Measurements from ENCODE around the gene OSBP2.
A peak's percentile ranks its signal among the peaks of the same experiment; 100 is the strongest.

Gene OSBP2

DNA sequence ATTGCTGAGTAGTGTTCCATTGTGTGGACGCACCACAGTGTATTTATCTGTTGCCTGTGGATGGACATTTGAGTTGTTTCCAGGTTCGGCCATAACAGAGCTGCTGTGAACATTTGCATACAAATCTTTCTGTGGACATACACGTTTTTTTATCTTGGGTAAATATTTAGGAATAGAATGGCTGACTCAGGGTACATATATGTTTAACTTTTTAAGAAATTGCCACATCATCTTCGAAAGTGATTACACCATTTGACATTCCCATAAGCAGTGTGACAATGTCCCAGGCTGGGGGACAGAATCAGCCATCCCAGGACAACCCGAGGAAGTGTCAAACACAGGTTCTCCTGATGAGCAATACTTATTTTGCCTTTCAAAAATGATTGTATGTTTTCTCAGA lies 87.9 kb downstream of the OSBP2 start:
- TF ChIP-seq, protein P1, sequence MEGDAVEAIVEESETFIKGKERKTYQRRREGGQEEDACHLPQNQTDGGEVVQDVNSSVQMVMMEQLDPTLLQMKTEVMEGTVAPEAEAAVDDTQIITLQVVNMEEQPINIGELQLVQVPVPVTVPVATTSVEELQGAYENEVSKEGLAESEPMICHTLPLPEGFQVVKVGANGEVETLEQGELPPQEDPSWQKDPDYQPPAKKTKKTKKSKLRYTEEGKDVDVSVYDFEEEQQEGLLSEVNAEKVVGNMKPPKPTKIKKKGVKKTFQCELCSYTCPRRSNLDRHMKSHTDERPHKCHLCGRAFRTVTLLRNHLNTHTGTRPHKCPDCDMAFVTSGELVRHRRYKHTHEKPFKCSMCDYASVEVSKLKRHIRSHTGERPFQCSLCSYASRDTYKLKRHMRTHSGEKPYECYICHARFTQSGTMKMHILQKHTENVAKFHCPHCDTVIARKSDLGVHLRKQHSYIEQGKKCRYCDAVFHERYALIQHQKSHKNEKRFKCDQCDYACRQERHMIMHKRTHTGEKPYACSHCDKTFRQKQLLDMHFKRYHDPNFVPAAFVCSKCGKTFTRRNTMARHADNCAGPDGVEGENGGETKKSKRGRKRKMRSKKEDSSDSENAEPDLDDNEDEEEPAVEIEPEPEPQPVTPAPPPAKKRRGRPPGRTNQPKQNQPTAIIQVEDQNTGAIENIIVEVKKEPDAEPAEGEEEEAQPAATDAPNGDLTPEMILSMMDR (IDR thresholded peaks at IDR 0.05; ENCODE audit: insufficient read depth, low read depth, low read length, missing control alignments): no peak
- H3K4me3 ChIP-seq (ENCODE audit: low read length): no peak overlapping the region
- DNase-seq (ENCODE audit: low read depth): peak; percentile 12

DNA sequence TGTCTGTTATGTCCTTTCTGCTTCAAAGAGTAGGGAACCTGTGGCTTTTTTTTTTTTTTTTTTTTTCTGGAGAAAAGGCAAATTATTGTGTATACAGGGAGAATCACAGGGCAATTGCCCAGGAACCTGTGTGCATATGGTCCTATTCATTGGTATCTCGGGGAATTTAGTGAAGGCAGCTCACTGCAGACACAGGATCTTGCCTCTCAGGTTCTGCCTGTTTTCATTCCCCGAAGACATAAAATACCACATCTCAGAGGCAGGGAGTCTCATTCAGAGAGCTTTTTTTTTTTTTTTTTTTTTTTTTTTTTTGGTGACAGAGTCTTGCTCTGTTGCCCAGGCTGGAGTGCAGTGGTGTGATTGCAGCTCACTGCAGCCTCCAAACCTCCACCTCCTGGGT lies 88.3 kb downstream of the OSBP2 start:
- H3K4me3 ChIP-seq (ENCODE audit: low read length): no peak overlapping the region
- TF ChIP-seq, protein P1 (IDR thresholded peaks at IDR 0.05; ENCODE audit: insufficient read depth, low read depth, low read length, missing control alignments): no peak
- DNase-seq (ENCODE audit: low read depth): peak; percentile 66

DNA sequence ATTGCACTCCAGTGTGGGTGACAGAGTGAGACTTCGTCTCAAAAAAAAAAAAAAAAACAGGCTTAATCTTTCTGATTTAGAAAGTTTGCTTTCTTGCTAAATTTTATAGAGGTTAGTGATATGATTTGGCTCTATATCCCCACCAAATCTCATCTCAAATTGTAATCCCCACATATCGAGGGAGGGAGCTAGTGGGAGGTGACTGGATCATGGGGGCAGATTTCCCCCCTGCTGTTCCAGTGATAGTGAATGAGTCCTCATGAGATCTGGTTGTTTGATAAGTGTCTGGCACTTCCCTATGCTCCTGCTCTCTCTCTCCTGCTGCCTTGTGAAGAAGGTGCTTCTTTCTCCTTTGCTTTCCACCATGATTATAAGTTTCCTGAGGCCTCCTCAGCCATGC lies 90.9 kb downstream of the OSBP2 start:
- no peak overlapping the region for H3K4me3 ChIP-seq (ENCODE audit: low read length)
- DNase-seq (ENCODE audit: low read depth): no peak
- TF ChIP-seq, protein P1 (IDR thresholded peaks at IDR 0.05; ENCODE audit: insufficient read depth, low read depth, low read length, missing control alignments): no peak

DNA sequence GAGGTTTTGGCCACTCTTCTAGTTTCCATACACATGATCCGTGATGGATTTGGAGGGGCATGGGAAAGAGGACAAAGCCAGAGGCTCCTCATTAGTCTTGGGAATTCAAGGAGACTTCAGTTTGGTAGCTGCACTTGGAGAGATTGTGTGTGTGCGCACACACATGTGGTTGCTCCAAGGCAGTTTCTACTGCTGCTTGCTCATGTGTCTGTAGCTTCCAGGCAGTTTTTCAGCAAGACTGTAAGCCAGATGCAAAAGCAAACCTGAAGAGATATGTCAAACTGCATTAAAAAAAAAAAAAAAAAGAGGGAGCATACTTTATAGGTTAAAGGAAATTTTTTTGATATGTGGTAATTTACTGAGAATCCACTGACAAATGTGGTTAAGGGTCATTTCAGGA lies 95.7 kb downstream of the OSBP2 start:
- DNase-seq (ENCODE audit: low read depth): no peak
- TF ChIP-seq, protein P1 (IDR thresholded peaks at IDR 0.05; ENCODE audit: insufficient read depth, low read depth, low read length, missing control alignments): no peak
- H3K4me3 ChIP-seq (ENCODE audit: low read length): no peak overlapping the region

DNA sequence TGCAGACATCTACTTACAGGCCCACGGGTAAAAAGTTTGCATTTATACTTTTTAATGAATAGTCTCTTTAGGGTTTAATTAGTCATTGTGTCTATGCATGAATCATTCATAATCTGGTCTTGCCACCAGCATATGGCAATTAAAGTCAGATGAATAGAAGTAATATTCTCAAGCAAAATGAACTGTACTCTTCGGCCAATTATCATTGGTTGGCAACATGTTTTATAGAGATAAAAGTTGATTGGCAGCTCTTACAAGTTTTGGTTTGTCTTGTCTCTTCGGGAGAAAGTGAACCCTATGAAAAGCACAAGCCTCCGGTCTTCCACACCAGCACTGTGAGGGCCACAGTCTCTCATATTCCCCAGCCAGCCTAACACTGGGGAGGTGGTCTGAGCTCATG lies 97.8 kb downstream of the OSBP2 start:
- H3K4me3 ChIP-seq (ENCODE audit: low read length): no peak overlapping the region
- DNase-seq (ENCODE audit: low read depth): no peak
- TF ChIP-seq, protein P1 (IDR thresholded peaks at IDR 0.05; ENCODE audit: insufficient read depth, low read depth, low read length, missing control alignments): no peak

DNA sequence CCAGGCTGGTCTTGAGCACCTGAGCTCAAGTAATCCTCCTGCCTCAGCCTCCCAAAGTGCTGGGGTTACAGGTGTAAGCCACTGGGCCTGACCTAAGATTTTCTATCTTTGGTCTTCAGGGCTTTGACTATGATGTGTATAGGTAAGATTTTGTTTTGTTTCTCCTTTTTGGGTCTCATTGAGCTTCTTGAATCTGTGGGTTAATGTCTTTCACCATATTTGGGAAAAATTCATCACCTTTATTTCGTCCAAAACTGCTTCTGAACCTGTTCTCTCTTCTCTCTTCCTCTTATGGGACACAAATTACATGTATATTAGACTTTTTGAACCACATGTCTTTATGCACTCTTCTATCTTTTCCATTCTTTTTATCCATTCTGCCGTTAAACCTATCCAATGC lies 100.4 kb downstream of the OSBP2 start:
- no peak for DNase-seq (ENCODE audit: low read depth)
- TF ChIP-seq, protein P1 (IDR thresholded peaks at IDR 0.05; ENCODE audit: insufficient read depth, low read depth, low read length, missing control alignments): no peak
- H3K4me3 ChIP-seq (ENCODE audit: low read length): no peak overlapping the region

DNA sequence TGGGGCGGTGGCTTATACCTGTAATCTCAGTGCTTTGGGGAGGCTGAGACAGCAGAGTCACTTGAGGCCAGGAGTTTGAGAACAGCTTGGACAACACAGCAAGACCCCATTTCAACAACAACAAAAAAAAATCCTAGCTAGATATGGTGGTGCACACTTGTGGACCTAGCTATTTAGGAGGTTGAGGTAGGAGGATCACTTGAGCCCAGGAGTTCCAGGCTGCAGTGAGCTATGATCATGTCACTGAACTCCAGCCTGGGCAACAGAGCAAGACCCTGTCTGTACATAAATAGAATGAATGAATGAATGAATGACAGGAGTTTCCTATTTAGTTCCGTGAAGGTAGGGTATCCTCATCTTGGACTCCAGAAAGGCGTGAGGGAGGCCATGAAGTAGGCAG lies 107.0 kb downstream of the OSBP2 start:
- no peak overlapping the region for H3K4me3 ChIP-seq (ENCODE audit: low read length)
- no peak for DNase-seq (ENCODE audit: low read depth)
- TF ChIP-seq, protein P1 (IDR thresholded peaks at IDR 0.05; ENCODE audit: insufficient read depth, low read depth, low read length, missing control alignments): no peak
